ENCODE results near the gene MARK2. TPM values are rescaled to one million over a fixed set of nuclear protein-coding genes. Genes with fewer than 3 reads are reported as not detected.

The MARK2 gene
- total RNA-seq, 1 donor, result 14.8 TPM

DNA sequence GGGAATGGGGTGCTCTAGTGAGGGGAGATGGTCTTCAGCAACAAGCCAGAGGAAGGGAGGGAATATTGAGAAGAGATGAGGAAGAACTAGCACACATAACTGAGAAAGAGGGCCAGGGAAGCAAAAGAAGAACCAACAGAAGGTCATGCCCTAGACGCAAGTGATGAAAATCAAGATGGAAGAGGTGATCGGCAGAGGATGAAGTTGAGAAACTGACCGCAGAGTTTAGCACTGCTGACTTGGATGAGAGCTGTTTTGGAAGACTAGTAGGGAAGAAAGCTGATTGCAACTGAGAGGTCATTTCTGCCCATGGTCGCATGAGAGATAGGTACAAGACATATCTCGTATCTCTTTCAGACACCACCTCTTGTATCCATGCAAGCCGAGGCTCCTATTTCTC is 22.7 kb upstream of the MARK2 start:
- H3K4me3 ChIP-seq (ENCODE audit: insufficient read depth, low read length), result no peak overlapping the region
- H3K27me3 ChIP-seq (ENCODE audit: insufficient read depth, low read length), result no peaks in the 10 kb centered on the region
- TF ChIP-seq, protein P1, sequence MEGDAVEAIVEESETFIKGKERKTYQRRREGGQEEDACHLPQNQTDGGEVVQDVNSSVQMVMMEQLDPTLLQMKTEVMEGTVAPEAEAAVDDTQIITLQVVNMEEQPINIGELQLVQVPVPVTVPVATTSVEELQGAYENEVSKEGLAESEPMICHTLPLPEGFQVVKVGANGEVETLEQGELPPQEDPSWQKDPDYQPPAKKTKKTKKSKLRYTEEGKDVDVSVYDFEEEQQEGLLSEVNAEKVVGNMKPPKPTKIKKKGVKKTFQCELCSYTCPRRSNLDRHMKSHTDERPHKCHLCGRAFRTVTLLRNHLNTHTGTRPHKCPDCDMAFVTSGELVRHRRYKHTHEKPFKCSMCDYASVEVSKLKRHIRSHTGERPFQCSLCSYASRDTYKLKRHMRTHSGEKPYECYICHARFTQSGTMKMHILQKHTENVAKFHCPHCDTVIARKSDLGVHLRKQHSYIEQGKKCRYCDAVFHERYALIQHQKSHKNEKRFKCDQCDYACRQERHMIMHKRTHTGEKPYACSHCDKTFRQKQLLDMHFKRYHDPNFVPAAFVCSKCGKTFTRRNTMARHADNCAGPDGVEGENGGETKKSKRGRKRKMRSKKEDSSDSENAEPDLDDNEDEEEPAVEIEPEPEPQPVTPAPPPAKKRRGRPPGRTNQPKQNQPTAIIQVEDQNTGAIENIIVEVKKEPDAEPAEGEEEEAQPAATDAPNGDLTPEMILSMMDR (IDR thresholded peaks at IDR 0.05; ENCODE audit: extremely low read depth, low read depth, low read length), result no peak
- DNase-seq (ENCODE audit: insufficient read length, low spot score, missing footprints), result no peak
- H2AFZ ChIP-seq (ENCODE audit: low read length), result no peak overlapping the region
- peaks cover 36% of the 10 kb centered on the region for H4K20me1 ChIP-seq (ENCODE audit: insufficient read depth, low read length)
- H3K27ac ChIP-seq (ENCODE audit: low read depth, low read length), result no peak overlapping the region
- H3K79me2 ChIP-seq (ENCODE audit: insufficient read depth, low read length), result peaks cover 45% of the 10 kb centered on the region
- H3K4me1 ChIP-seq (ENCODE audit: insufficient read depth, low read length), result peaks cover 19% of the 10 kb centered on the region
- no peaks in the 10 kb centered on the region for H3K9me3 ChIP-seq (ENCODE audit: low read depth, low read length)
- H3K4me2 ChIP-seq (ENCODE audit: insufficient read depth, low read length), result no peak overlapping the region
- peaks cover 41% of the 10 kb centered on the region for H3K36me3 ChIP-seq (ENCODE audit: insufficient read depth, low read length)

DNA sequence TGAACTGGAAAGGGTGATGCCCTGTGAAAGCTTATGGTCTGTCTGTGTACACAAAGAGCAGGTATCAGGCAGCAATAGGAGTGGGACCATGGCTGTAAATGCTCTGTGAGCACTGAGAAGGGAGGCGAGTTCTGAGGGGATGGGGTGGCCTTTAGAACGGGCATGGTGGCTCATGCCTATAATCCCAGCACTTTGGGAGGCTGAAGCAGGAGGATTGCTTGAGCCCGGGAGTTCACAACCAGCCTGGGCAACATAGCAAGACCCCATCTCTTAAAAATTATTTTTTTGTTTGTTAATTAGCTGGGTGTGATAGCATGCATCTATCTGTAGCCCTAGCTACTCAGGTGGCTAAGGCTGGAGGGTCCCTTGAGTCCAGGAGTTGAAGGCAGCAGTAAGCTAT is 22.2 kb upstream of the MARK2 start:
- Histone ChIP-seq H3K27ac (ENCODE audit: low read depth, low read length) (no peak overlapping the region), H3K36me3 (ENCODE audit: insufficient read depth, low read length) (peaks cover 47% of the 10 kb centered on the region), H3K4me1 (ENCODE audit: insufficient read depth, low read length) (peaks cover 19% of the 10 kb centered on the region), H3K27me3 (ENCODE audit: insufficient read depth, low read length) (no peaks in the 10 kb centered on the region), H3K4me3 (ENCODE audit: insufficient read depth, low read length) (no peak overlapping the region), H4K20me1 (ENCODE audit: insufficient read depth, low read length) (peaks cover 36% of the 10 kb centered on the region), H2AFZ (ENCODE audit: low read length) (no peak overlapping the region), H3K4me2 (ENCODE audit: insufficient read depth, low read length) (no peak overlapping the region), H3K9me3 (ENCODE audit: low read depth, low read length) (no peaks in the 10 kb centered on the region), H3K79me2 (ENCODE audit: insufficient read depth, low read length) (peaks cover 45% of the 10 kb centered on the region)
- TF ChIP-seq, protein P1 (IDR thresholded peaks at IDR 0.05; ENCODE audit: extremely low read depth, low read depth, low read length), result no peak
- DNase-seq (ENCODE audit: insufficient read length, low spot score, missing footprints), result no peak

DNA sequence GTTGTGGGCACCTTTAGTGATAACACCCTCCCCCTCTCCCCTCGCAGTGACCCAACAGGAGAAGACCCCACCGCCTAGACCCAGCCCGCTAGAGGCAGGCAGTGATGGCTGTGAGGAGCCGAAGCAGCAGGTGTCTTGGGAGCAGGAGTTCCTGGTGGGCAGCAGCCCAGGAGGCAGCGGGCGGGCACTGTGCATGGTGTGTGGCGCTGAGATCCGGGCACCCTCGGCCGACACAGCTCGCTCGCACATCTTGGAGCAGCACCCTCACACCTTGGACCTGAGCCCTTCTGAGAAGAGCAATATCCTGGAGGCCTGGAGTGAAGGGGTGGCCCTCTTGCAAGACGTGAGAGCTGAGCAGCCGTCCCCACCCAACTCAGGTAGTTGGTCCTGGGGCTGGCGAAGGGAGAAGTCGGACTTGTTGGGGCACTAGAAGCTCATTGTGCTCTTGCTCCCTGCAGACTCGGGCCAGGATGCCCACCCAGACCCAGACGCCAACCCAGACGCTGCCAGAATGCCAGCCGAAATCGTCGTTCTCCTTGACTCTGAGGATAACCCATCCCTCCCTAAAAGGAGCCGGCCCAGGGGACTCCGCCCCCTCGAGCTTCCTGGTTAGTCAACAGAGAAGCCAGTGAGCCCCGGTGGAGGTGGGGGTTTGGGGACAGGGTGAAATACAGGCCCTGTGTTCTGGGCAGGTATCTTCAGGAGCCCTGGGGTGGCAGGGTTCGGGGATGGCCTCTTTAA is 21.0 kb upstream of the MARK2 start:
- H3K4me3 ChIP-seq (ENCODE audit: insufficient read depth, low read length), result no peak overlapping the region
- H3K9me3 ChIP-seq (ENCODE audit: low read depth, low read length), result no peaks in the 10 kb centered on the region
- H3K27ac ChIP-seq (ENCODE audit: low read depth, low read length), result no peak overlapping the region
- H3K4me2 ChIP-seq (ENCODE audit: insufficient read depth, low read length), result no peak overlapping the region
- H3K36me3 ChIP-seq (ENCODE audit: insufficient read depth, low read length), result peaks cover 59% of the 10 kb centered on the region
- no peak overlapping the region for H2AFZ ChIP-seq (ENCODE audit: low read length)
- peaks cover 36% of the 10 kb centered on the region for H4K20me1 ChIP-seq (ENCODE audit: insufficient read depth, low read length)
- TF ChIP-seq, protein P1 (IDR thresholded peaks at IDR 0.05; ENCODE audit: extremely low read depth, low read depth, low read length), result no peak
- no peak for DNase-seq (ENCODE audit: insufficient read length, low spot score, missing footprints)
- H3K4me1 ChIP-seq (ENCODE audit: insufficient read depth, low read length), result peaks cover 13% of the 10 kb centered on the region
- H3K27me3 ChIP-seq (ENCODE audit: insufficient read depth, low read length), result no peaks in the 10 kb centered on the region
- peaks cover 45% of the 10 kb centered on the region for H3K79me2 ChIP-seq (ENCODE audit: insufficient read depth, low read length)

DNA sequence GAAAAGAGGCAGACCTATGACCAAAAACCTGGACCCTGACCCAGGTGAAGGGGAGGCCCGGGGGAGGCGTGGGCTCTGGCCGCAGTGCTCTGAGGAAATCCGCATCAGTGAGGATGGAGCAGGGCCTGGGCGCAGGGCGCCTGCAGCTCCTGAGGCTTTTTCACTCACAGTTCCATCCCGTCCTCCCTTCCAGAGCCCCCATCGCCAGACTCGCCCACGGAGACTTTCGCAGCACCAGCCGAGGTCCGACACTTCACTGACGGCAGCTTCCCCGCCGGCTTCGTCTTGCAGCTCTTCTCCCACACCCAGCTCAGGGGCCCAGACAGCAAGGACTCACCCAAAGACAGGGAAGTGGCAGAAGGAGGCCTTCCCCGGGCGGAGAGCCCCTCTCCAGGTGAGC is 20.3 kb upstream of the MARK2 start:
- H3K4me1 ChIP-seq (ENCODE audit: insufficient read depth, low read length), result peaks cover 13% of the 10 kb centered on the region
- no peaks in the 10 kb centered on the region for H3K9me3 ChIP-seq (ENCODE audit: low read depth, low read length)
- no peak overlapping the region for H2AFZ ChIP-seq (ENCODE audit: low read length)
- H3K4me2 ChIP-seq (ENCODE audit: insufficient read depth, low read length), result no peak overlapping the region
- no peaks in the 10 kb centered on the region for H3K27me3 ChIP-seq (ENCODE audit: insufficient read depth, low read length)
- peaks cover 43% of the 10 kb centered on the region for H3K79me2 ChIP-seq (ENCODE audit: insufficient read depth, low read length)
- no peak for DNase-seq (ENCODE audit: insufficient read length, low spot score, missing footprints)
- peaks cover 65% of the 10 kb centered on the region for H3K36me3 ChIP-seq (ENCODE audit: insufficient read depth, low read length)
- TF ChIP-seq, protein P1 (IDR thresholded peaks at IDR 0.05; ENCODE audit: extremely low read depth, low read depth, low read length), result no peak
- H3K4me3 ChIP-seq (ENCODE audit: insufficient read depth, low read length), result no peak overlapping the region
- peaks cover 36% of the 10 kb centered on the region for H4K20me1 ChIP-seq (ENCODE audit: insufficient read depth, low read length)
- H3K27ac ChIP-seq (ENCODE audit: low read depth, low read length), result no peak overlapping the region
